ENCODE measurements around the gene EXOSC2. TPM values are rescaled to one million over a fixed set of nuclear protein-coding genes. Genes with fewer than 3 reads are reported as not detected.

The EXOSC2 gene
- total RNA-seq, 1 experiment from 2014 or later: 71.5 TPM

DNA sequence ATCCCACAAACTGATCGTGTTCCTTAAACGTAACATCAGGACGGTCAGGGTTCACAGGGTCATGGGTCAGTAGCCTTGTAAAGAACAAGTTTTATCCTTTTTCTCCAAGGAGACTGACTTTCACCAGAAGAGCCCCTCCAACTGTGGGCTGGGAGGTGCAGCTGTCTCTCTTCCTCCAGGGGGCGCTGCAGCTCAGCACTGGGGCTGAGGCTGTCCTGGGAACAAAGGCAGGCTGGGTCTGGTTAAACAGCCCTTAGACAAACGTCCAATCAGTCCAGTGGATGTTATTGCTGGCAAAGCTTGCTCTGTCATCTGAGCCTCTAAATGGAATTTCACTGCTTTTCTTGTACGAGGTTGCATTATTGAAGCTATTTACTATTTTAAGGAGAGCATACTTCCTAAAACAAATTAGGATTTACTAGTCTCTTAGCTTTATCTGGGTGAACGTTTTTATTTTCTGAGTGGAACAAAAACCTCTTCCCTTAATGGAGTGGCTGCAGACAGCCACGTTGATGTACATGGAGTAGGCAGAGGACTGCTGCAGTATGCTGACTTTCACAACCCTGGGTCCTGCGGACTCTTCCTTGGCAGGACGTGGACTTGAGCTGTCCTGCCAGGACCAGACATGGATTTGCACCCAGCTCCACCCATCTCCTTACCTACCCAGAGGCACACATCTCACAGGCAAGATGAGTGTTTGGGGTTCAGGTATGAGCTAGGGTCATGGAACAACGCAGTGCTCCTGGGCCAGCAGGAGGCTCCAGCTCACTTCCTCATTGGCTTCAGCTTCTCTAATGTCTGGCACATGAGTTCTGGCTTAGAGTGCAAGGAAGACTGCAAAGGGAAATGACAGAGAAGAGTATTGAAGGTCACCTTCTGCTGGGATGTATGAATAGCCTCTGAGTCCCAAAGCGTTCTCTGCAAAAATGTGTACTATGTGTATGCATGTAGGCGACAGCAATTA, 7.8 kb downstream of the EXOSC2 start:
- intact Hi-C loops (cut with micrococcal nuclease): loop anchor here (1.0 to 2.0 kb wide), 2 partner anchors 162 to 297 kb away; no protein-coding TSS in a partner anchor
- no peak for DNase-seq (ENCODE audit: low read depth, low spot score)
- peaks cover 3 to 7% of the 10 kb centered on the region in 2 experiments; a peak in 3 of 4 replicates for H3K4me1 ChIP-seq (ENCODE audit: control insufficient read depth in 1 of 2, insufficient read depth in 2 of 2, low read length in 2 of 2)
- ATAC-seq: peak; percentile 93
- peaks cover 62 to 66% of the 10 kb centered on the region in 2 experiments for H3K36me3 ChIP-seq (ENCODE audit: control insufficient read depth in 1 of 2, insufficient read depth in 2 of 2, low read length in 2 of 2)
- no peaks in the 10 kb centered on the region for H3K9me2 ChIP-seq (ENCODE audit: insufficient read depth)
- H3K9ac ChIP-seq (ENCODE audit: low read length): no peak overlapping the region
- no TSS peak for BruUV-seq (replicated peaks)
- H4K20me1 ChIP-seq (ENCODE audit: insufficient read depth): peaks cover 19% of the 10 kb centered on the region
- no peak overlapping the region for H3K27ac ChIP-seq (ENCODE audit: low read depth, low read length)
- H3K4me3 ChIP-seq (replicated peaks in 1 of 2; ENCODE audit: low read depth in 1 of 2, low read length in 2 of 2): no peak overlapping the region
- H3K79me2 ChIP-seq (ENCODE audit: insufficient read depth, low read length): peaks cover 70% of the 10 kb centered on the region
- H3K9me3 ChIP-seq (ENCODE audit: control insufficient read depth in 1 of 2, insufficient read depth in 1 of 2, low read depth in 1 of 2, low read length in 2 of 2): no peaks in the 10 kb centered on the region
- H2AFZ ChIP-seq (ENCODE audit: low read depth, low read length, poor library complexity, severe bottlenecking): no peak overlapping the region
- TF ChIP-seq, protein P1, sequence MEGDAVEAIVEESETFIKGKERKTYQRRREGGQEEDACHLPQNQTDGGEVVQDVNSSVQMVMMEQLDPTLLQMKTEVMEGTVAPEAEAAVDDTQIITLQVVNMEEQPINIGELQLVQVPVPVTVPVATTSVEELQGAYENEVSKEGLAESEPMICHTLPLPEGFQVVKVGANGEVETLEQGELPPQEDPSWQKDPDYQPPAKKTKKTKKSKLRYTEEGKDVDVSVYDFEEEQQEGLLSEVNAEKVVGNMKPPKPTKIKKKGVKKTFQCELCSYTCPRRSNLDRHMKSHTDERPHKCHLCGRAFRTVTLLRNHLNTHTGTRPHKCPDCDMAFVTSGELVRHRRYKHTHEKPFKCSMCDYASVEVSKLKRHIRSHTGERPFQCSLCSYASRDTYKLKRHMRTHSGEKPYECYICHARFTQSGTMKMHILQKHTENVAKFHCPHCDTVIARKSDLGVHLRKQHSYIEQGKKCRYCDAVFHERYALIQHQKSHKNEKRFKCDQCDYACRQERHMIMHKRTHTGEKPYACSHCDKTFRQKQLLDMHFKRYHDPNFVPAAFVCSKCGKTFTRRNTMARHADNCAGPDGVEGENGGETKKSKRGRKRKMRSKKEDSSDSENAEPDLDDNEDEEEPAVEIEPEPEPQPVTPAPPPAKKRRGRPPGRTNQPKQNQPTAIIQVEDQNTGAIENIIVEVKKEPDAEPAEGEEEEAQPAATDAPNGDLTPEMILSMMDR (IDR thresholded peaks at IDR 0.05 in 2 of 3, conservative IDR thresholded peaks at IDR 0.05 in 1 of 3; ENCODE audit: borderline replicate concordance in 1 of 3, insufficient read depth in 1 of 3, low read depth in 2 of 3, low read length in 2 of 3): peak; percentile 65 to 99 (median 99); a peak in 5 of 6 replicates
- TF ChIP-seq, protein P2, sequence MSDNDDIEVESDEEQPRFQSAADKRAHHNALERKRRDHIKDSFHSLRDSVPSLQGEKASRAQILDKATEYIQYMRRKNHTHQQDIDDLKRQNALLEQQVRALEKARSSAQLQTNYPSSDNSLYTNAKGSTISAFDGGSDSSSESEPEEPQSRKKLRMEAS (IDR thresholded peaks at IDR 0.05): no peak
- TF ChIP-seq RAD21 (IDR thresholded peaks at IDR 0.05; ENCODE audit: low read depth): peak; percentile 71
- no peaks in the 10 kb centered on the region for H3K27me3 ChIP-seq (ENCODE audit: insufficient read depth, low read length)
- POLR2A ChIA-PET: interaction anchor here (0.7 to 1.1 kb wide), 3 partner anchors 8 to 11 kb away, joined by 3 read pairs; partner anchors contain the start of gene EXOSC2
- RAD21 ChIA-PET (ENCODE audit: low non-redundant PET in 1 of 2, low total read pairs in 2 of 2, uncharacterized antibody in 2 of 2, unreplicated experiment in 2 of 2): interaction anchor here in 1 of 2 experiments (0.9 kb wide), 1 partner anchor 163 kb away, joined by 3 read pairs; no protein-coding TSS in a partner anchor
- H3K4me2 ChIP-seq (ENCODE audit: low read length): no peak overlapping the region
- CTCF ChIA-PET: interaction anchor here (0.8 to 2.9 kb wide), 16 partner anchors 8 to 345 kb away, joined by 3 to 37 read pairs (median 4); partner anchors contain the start of gene EXOSC2
